ENCODE measurements around the gene NEK1. TPM values are rescaled to one million over a fixed set of nuclear protein-coding genes. Genes with fewer than 3 reads are reported as not detected.

The NEK1 gene
- polyA plus RNA-seq, 1 experiment, result 2.3 TPM

- POLR2A ChIA-PET, result interaction anchor here (0.6 kb wide), 1 partner anchor 22 kb away, joined by 3 read pairs; no protein-coding TSS in a partner anchor
- CTCF ChIA-PET, result interaction anchor here (1.1 kb wide), 2 partner anchors 15 to 19 kb away, joined by 3 read pairs; partner anchors contain the start of gene NEK1
- no peak for TF ChIP-seq CTCF (IDR thresholded peaks at IDR 0.05; ENCODE audit: insufficient read depth, low read depth, low read length)
- Histone ChIP-seq H3K4me3 (ENCODE audit: low read depth, low read length) (no peak overlapping the region), H3K36me3 (ENCODE audit: control insufficient read depth, insufficient read depth, low read length) (peaks cover 1% of the 10 kb centered on the region; the same call in 1 of the 2 replicates), H3K27me3 (ENCODE audit: control insufficient read depth, insufficient read depth, low read length) (no peaks in the 10 kb centered on the region)
- no peak for DNase-seq (ENCODE audit: low read depth)
Measured at GRCh38 chr4:169593050-169593560, 19.3 kb downstream of the NEK1 start.

GRCh38 chr4:169583563-169583962 is 28.8 kb downstream of the NEK1 start:
- H3K36me3 ChIP-seq (ENCODE audit: control insufficient read depth, insufficient read depth, low read length), result no peaks in the 10 kb centered on the region; the same call in 1 of the 2 replicates
- ChIA-PET CTCF (interaction anchor here (1.0 kb wide), 1 partner anchor 30 kb away, joined by 3 read pairs; no protein-coding TSS in a partner anchor), POLR2A (no interaction called here)
- H3K4me3 ChIP-seq (ENCODE audit: low read depth, low read length), result no peak overlapping the region
- peak; percentile 61 for DNase-seq (ENCODE audit: low read depth)
- TF ChIP-seq CTCF (IDR thresholded peaks at IDR 0.05; ENCODE audit: insufficient read depth, low read depth, low read length), result no peak
- H3K27me3 ChIP-seq (ENCODE audit: control insufficient read depth, insufficient read depth, low read length), result no peaks in the 10 kb centered on the region

- no peak for DNase-seq (ENCODE audit: low read depth)
- ChIA-PET CTCF (interaction anchor here (1.0 kb wide), 1 partner anchor 30 kb away, joined by 3 read pairs; no protein-coding TSS in a partner anchor), POLR2A (no interaction called here)
- no peak overlapping the region for H3K4me3 ChIP-seq (ENCODE audit: low read depth, low read length)
- no peaks in the 10 kb centered on the region; the same call in 1 of the 2 replicates for H3K36me3 ChIP-seq (ENCODE audit: control insufficient read depth, insufficient read depth, low read length)
- no peaks in the 10 kb centered on the region for H3K27me3 ChIP-seq (ENCODE audit: control insufficient read depth, insufficient read depth, low read length)
- no peak for TF ChIP-seq CTCF (IDR thresholded peaks at IDR 0.05; ENCODE audit: insufficient read depth, low read depth, low read length)
Measured at GRCh38 chr4:169582706-169583105, 29.7 kb downstream of the NEK1 start.

- CTCF ChIA-PET, result no interaction called here
- TF ChIP-seq CTCF (IDR thresholded peaks at IDR 0.05; ENCODE audit: insufficient read depth, low read depth, low read length), result no peak
- Histone ChIP-seq H3K27me3 (ENCODE audit: control insufficient read depth, insufficient read depth, low read length) (no peaks in the 10 kb centered on the region), H3K4me3 (ENCODE audit: low read depth, low read length) (no peak overlapping the region), H3K36me3 (ENCODE audit: control insufficient read depth, insufficient read depth, low read length) (no peaks in the 10 kb centered on the region; the same call in 1 of the 2 replicates)
- POLR2A ChIA-PET, result no interaction called here
- no peak for DNase-seq (ENCODE audit: low read depth)
Measured at GRCh38 chr4:169582203-169582602, 30.2 kb downstream of the NEK1 start.

GRCh38 chr4:169573889-169574288 is 38.5 kb downstream of the NEK1 start:
- DNase-seq (ENCODE audit: low read depth), result no peak
- H3K4me3 ChIP-seq (ENCODE audit: low read depth, low read length), result no peak overlapping the region
- H3K36me3 ChIP-seq (ENCODE audit: control insufficient read depth, insufficient read depth, low read length), result peaks cover 1% of the 10 kb centered on the region; the same call in 1 of the 2 replicates
- TF ChIP-seq CTCF (IDR thresholded peaks at IDR 0.05; ENCODE audit: insufficient read depth, low read depth, low read length), result no peak
- ChIA-PET POLR2A (no interaction called here), CTCF (no interaction called here)
- H3K27me3 ChIP-seq (ENCODE audit: control insufficient read depth, insufficient read depth, low read length), result no peaks in the 10 kb centered on the region
